ENCODE measurements around the gene TMOD1.

TMOD1 gene

GRCh38 chr9:97632985-97633858 lies 131.8 kb downstream of the TMOD1 start, which contains the start of the genes NCBP1 and TSTD2:
Gene NCBP1, plus strand, starts transcription at chr9:97633821. Its CDS starts 61 bp downstream, at chr9:97633882.
Gene TSTD2, minus strand, starts transcription at chr9:97633368. Its CDS starts 5,806 bp downstream, at chr9:97627562.
- peak; percentile 95 for DNase-seq
- in situ Hi-C loops (cut with HindIII; ENCODE audit: low pct_ligation_motif_present, low pct_unique_long_range_greater_than_20kb, low sequenced_read_pairs), result no loop called here

DNA sequence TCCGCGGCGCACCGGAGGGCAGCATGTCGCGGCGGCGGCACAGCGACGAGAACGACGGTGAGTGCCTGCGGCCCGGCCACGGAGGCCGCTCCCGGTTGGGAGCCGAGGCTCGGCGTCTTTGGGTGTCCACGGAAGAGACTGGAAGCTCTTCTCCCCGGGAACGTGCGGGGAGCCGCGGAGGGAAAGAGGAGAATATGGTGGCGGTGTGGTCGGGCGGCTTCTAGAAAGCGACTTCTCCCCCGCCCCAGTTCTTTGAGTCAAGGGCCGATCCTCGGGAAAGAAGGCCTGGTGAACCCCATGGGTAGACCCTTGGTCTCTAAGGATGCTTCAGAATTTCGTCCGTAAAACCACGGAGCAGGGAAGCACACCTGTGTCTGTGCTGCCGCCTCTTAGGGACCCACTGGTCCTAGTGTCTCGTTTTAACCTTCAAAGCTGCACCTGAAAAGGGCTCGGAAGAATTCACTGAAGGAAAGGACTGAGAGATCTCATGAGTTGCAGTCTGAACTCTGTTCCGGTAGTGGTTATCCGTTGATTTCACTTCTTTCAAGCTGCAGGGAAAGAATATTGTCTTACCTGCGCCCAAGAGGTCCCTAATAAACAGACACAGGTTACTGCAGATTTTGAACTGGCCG lies 132.5 kb downstream of the TMOD1 start:
- peak; percentile 2 for DNase-seq
- in situ Hi-C loops (cut with HindIII; ENCODE audit: low pct_ligation_motif_present, low pct_unique_long_range_greater_than_20kb, low sequenced_read_pairs), result no loop called here

DNA sequence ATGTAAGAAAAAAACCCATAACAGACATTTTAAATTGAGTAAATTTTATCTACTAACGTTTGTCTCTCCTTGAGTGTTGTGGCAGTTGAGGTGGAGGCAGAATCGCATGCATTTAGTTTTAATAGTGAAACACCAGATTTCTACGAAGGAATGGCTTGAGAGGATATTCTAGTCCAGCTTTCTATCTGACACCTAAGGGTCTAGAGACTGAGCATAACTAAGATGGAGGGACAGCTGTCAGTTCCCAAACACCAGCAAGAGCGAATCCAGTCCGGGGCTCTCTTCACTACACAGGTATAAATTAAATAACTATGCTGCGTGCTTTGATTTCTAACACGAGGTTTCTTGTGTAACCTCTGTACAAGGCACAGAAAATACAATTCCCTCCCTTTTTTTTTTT lies 133.6 kb downstream of the TMOD1 start:
- in situ Hi-C loops (cut with HindIII; ENCODE audit: low pct_ligation_motif_present, low pct_unique_long_range_greater_than_20kb, low sequenced_read_pairs), result no loop called here
- DNase-seq, result no peak

- in situ Hi-C loops (cut with HindIII; ENCODE audit: low pct_ligation_motif_present, low pct_unique_long_range_greater_than_20kb, low sequenced_read_pairs), result no loop called here
- DNase-seq, result no peak
These were observed 135.4 kb downstream of the TMOD1 start for GRCh38 chr9:97636903-97637302.

DNA sequence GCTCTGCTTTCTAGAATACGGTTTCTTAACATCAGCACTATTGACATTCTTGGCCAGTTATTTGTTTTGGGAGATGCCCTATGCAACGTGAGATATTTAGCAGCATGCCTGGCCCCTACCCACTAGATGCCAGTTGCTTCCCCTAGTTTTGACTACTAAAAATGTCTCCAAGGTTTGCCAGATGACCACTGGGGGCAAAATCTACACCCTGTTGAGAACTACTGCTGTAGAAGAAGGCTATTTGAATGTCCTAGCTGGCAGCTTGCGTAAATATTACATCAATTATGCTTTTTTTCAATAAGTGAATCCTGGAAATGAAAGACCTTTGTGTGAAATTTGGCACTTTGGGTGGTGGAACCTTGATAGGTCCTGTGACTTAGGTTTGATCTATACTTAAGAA lies 137.2 kb downstream of the TMOD1 start:
- in situ Hi-C loops (cut with HindIII; ENCODE audit: low pct_ligation_motif_present, low pct_unique_long_range_greater_than_20kb, low sequenced_read_pairs), result no loop called here
- DNase-seq, result no peak

GRCh38 chr9:97640325-97640724 lies 138.9 kb downstream of the TMOD1 start:
- in situ Hi-C loops (cut with HindIII; ENCODE audit: low pct_ligation_motif_present, low pct_unique_long_range_greater_than_20kb, low sequenced_read_pairs), result no loop called here
- DNase-seq, result no peak

DNA sequence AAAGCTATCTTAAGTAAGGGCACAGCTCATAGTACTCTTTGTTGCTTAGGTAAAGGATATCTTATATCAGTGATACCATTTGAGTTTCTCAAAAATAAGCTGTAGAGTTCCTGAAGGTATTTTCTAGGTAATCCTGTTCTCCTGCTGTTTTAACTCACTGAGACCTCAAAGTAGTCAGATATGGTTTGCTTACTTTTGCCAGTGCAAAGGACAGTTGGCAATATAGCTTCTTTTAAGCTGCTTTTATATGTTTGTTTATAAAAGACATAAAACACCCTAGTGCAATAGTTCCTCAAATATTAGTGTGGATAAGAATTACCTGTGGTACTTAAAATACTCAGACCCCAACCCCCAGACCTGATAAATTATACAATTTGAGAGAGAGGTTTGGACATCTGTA lies 144.3 kb downstream of the TMOD1 start:
- in situ Hi-C loops (cut with HindIII; ENCODE audit: low pct_ligation_motif_present, low pct_unique_long_range_greater_than_20kb, low sequenced_read_pairs), result no loop called here
- DNase-seq, result no peak

GRCh38 chr9:97647996-97648395 lies 146.5 kb downstream of the TMOD1 start:
- in situ Hi-C loops (cut with HindIII; ENCODE audit: low pct_ligation_motif_present, low pct_unique_long_range_greater_than_20kb, low sequenced_read_pairs), result no loop called here

More at GRCh38 chr9:97647996-97648395, 146.5 kb downstream of the TMOD1 start:
- no peak for DNase-seq

Measured in ACHN (cell line).